K562 (cell line): ENCODE measurements around the gene MT1M. TPM values are rescaled to one million over a fixed set of nuclear protein-coding genes. Genes with fewer than 3 reads are reported as not detected.

Source experiments
- ATAC-seq: fragments of 200-7000 bp; cut with Tn5 transposase; 3 replicates; pipeline ENCODE4 v1.9.1; 2020; ENCODE audit warnings: moderate library complexity
- BruUV-seq: library from RNA; stranded (reverse); fragments of 400-500 nt; replicated peaks from 2 replicates; lab custom pipeline; 2021; lab: Mats Ljungman, UMichigan
- CTCF ChIA-PET: fragments of 300-600 bp; formaldehyde crosslinking; extraction: SDS; loops from one replicate; lab custom pipeline; 2021; ENCODE audit warnings: low intra/inter-chr PET ratio; lab: Yijun Ruan, JAX
- POLR2A ChIA-PET: fragments of 300-600, 350-650 bp; sonication (Branson Sonifier 250); formaldehyde crosslinking; extraction: SDS; loops from one replicate; lab custom pipeline; 2021; ENCODE audit warnings: antibody characterized with exemption, inconsistent platforms; lab: Yijun Ruan, JAX
- DNase-seq, 4 experiments: peaks; one replicate each; pipeline versions ENCODE4 v3.0.0 to v3.0.0-alpha.2; 2011 to 2018; ENCODE audit warnings: low spot score in 3 of 4, mixed read lengths in 3 of 4; ENCODE audit errors: extremely low read depth in 1 of 4
- FAIRE-seq: peaks from 2 replicates; lab custom pipeline; 2011; peaks lifted over from hg19 to GRCh38; lab: Jason Lieb, UNC
- H2AFZ ChIP-seq: 2 replicates; pipeline ENCODE4 v1.6.0; 2011; ENCODE audit warnings: low read depth, low read length, control low read depth, inconsistent platforms
- H3K27ac ChIP-seq: fragments of 200-600 bp; 3 replicates; pipeline ENCODE4 v1.8.0; 2011; ENCODE audit warnings: low read depth, mild to moderate bottlenecking, control low read depth, inconsistent platforms, low read length, moderate library complexity, mixed read lengths; ENCODE audit errors: extremely low read depth
- H3K27me3 ChIP-seq, 2 experiments: fragments of 300-600 bp in 1 of 2; 2 replicates in 1 of 2; 3 replicates in 1 of 2; pipeline versions ENCODE4 v1.6.0 to v1.8.0; 2011; ENCODE audit warnings: inconsistent platforms in 2 of 2, low read length in 2 of 2, mild to moderate bottlenecking in 1 of 2, mixed read lengths in 1 of 2, moderate library complexity in 1 of 2; ENCODE audit not compliant: control insufficient read depth in 2 of 2, insufficient read depth in 2 of 2
- H3K36me3 ChIP-seq: fragments of 300-600 bp; 3 replicates; pipeline ENCODE4 v1.8.0; 2011; ENCODE audit warnings: mild to moderate bottlenecking, low read length, inconsistent platforms; ENCODE audit not compliant: control insufficient read depth, insufficient read depth
- H3K4me1 ChIP-seq, 2 experiments: fragments of 200-600 bp in 1 of 2; replicated peaks in 1 of 2; 2 replicates in 1 of 2; 3 replicates in 1 of 2; pipeline versions ENCODE4 v1.5.1 to v1.8.0; 2011; ENCODE audit warnings: inconsistent platforms in 2 of 2, low read length in 2 of 2, mild to moderate bottlenecking in 1 of 2, mixed read lengths in 1 of 2, moderate library complexity in 1 of 2; ENCODE audit not compliant: control insufficient read depth in 2 of 2, insufficient read depth in 2 of 2
- H3K4me2 ChIP-seq: 2 replicates; pipeline ENCODE4 v1.6.1; 2011; ENCODE audit warnings: low read length, control low read depth, inconsistent platforms, mixed read lengths; ENCODE audit not compliant: insufficient read depth
- H3K4me3 ChIP-seq: fragments of 200-600 bp; sonication (generic), shearing (Covaris generic); 2 replicates; pipeline ENCODE4 v1.5.1; 2016; ENCODE audit warnings: control low read depth, inconsistent platforms
- H3K79me2 ChIP-seq: fragments of 200-600 bp; 3 replicates; pipeline ENCODE4 v1.8.0; 2011; ENCODE audit warnings: low read length, inconsistent platforms; ENCODE audit not compliant: control insufficient read depth, insufficient read depth
- H3K9ac ChIP-seq, 2 experiments: 2 replicates each; pipeline versions ENCODE4 v1.6.0 to v1.6.1; 2011; ENCODE audit warnings: low read depth in 2 of 2, low read length in 2 of 2, control low read depth in 1 of 2, inconsistent platforms in 1 of 2, mild to moderate bottlenecking in 1 of 2, mixed read lengths in 1 of 2; ENCODE audit not compliant: insufficient read depth in 1 of 2
- H3K9me1 ChIP-seq: one replicate; pipeline ENCODE4 v1.6.0; 2011; ENCODE audit warnings: inconsistent platforms, mild to moderate bottlenecking, low read length, moderate library complexity; ENCODE audit not compliant: control insufficient read depth, insufficient read depth
- H3K9me3 ChIP-seq: replicated peaks from 2 replicates; pipeline ENCODE4 v1.5.1; 2011; ENCODE audit warnings: low read depth, low read length, inconsistent platforms; ENCODE audit not compliant: control insufficient read depth, insufficient read depth
- H4K20me1 ChIP-seq: replicated peaks from 2 replicates; pipeline ENCODE4 v1.6.1; 2011; ENCODE audit warnings: low read length, inconsistent platforms, mixed read lengths; ENCODE audit not compliant: control insufficient read depth, insufficient read depth
- ADNP ChIP-seq: fragments of 200-800 bp; sonication (Bioruptor generic); IDR thresholded peaks from 2 replicates; pipeline ENCODE4 v1.6.1; 2016; ENCODE audit warnings: missing genetic modification characterization, missing compliant biosample characterization
- KDM2B ChIP-seq: fragments of 250-450 bp; sonication (Bioruptor Pico); IDR thresholded peaks from 2 replicates; pipeline ENCODE4 v1.8.0; 2021; ENCODE audit warnings: mild to moderate bottlenecking, moderate library complexity
- MAFG ChIP-seq: fragments of 450-650 bp; conservative IDR thresholded peaks from 2 replicates; pipeline ENCODE4 v1.6.1; 2016; ENCODE audit warnings: missing genetic modification characterization, missing compliant biosample characterization
- MYNN ChIP-seq, 2 experiments: sonication (generic); formaldehyde crosslinking in 1 of 2; IDR thresholded peaks; 2 replicates each; pipeline versions ENCODE4 v1.5.0 to v1.6.1; 2016 to 2020; ENCODE audit warnings: antibody characterized with exemption in 1 of 2, missing genetic modification reagents in 1 of 2
- NEUROD1 ChIP-seq: fragments of 150-350 bp; IDR thresholded peaks from 2 replicates; pipeline ENCODE4 v1.6.1; 2014; ENCODE audit warnings: borderline replicate concordance, low read length, low read depth; ENCODE audit not compliant: partially characterized antibody
- NFRKB ChIP-seq: fragments of 450-650 bp; IDR thresholded peaks from 2 replicates; pipeline ENCODE4 v1.6.1; 2016; ENCODE audit warnings: low read depth
- RFX7 ChIP-seq: fragments of 250-450 bp; sonication (Bioruptor Pico); IDR thresholded peaks from 2 replicates; pipeline ENCODE4 v1.5.1; 2021; ENCODE audit warnings: mild to moderate bottlenecking
- ZNF175 ChIP-seq: fragments of 200-800 bp; sonication (Bioruptor generic); IDR thresholded peaks from 2 replicates; pipeline ENCODE4 v1.6.1; 2016; ENCODE audit warnings: low read depth, mild to moderate bottlenecking, missing genetic modification characterization, missing compliant biosample characterization
- WGBS: fragments of 100-300 bp; shearing (Covaris generic); methylation state at CpG from one replicate; pipeline ENCODE4 v1.1.6; 2016; ENCODE audit warnings: low coverage, mixed read lengths; ENCODE audit not compliant: insufficient coverage; ENCODE audit errors: missing lambda C conversion rate; 5-methylcytosine and 5-hydroxymethylcytosine counted together
- in situ Hi-C: fragments of 300-500 bp; cut with MboI; formaldehyde crosslinking; loops from 4 replicates; pipeline ENCODE4 v1.15.0; 2018; ENCODE audit warnings: inconsistent platforms, mixed read lengths
- intact Hi-C: fragments of 100-400 bp; cut with micrococcal nuclease; formaldehyde crosslinking; loops from 2 replicates; pipeline ENCODE4 v1.14.2; 2022
- polyA plus RNA-seq, 8 experiments: library from polyadenylated mRNA; depleted of rRNA in 4 of 8; stranded (reverse) in 5 of 8; unstranded in 3 of 8; fragments of >200 nt; fragmentation: Nextera tagmentation in 2 of 8; fragmentation: Illumina TruSeq in 1 of 8; extraction: Ambion mirVana in 2 of 8; extraction: Trizol in 1 of 8; gene quantifications; 2 replicates each; pipeline versions ENCODE4 v1.2.1 to v1.2.3, GENCODE V29; 2011 to 2014; ENCODE audit warnings: inconsistent platforms in 1 of 8, missing spikeins in 1 of 8
- total RNA-seq, 7 experiments: library from RNA; depleted of rRNA in 6 of 7; stranded (reverse); fragments of >200 nt in 6 of 7; fragmentation: Illumina TruSeq in 2 of 7; extraction: Trizol in 2 of 7; gene quantifications; 2 replicates each; pipeline versions ENCODE4 v1.2.1 to v1.2.3, GENCODE V29; 2011 to 2021; ENCODE audit warnings: low replicate concordance in 1 of 7
- TF ChIP-seq, protein P1 (sequence below), 2 experiments: fragments of 450-650 bp in 1 of 2; sonication (generic) in 1 of 2; formaldehyde crosslinking; conservative IDR thresholded peaks; 2 replicates each; pipeline versions ENCODE4 v1.4.0 to v1.8.1; 2020 to 2022; ENCODE audit warnings: mild to moderate bottlenecking in 1 of 2, missing genetic modification reagents in 1 of 2

MT1M gene
- total and polyA plus RNA-seq, 9 of the 15 experiments (the other 6 are each of a cell fraction or from before 2014, with no cell fraction given): not detected

DNA sequence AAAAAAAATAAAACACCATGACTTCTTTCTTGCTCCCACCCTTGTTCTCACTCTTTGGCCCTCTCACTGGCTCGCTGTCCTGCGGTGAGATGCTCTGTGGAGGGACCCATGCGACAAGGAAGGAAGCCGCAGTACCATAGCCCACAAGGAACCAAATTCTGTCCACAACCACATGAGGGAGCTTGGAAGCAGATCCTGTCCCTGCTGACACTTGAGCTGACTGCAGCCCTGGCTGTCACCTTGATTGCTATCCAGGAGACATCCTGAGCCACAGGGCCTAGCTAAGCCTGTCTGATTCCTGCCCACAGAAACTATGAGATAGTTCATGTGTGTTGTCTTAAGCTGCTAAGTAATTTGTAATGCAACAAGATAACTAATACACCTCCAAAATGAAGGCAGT is 28.9 kb upstream of the MT1M start (continued):
- TF ChIP-seq ZNF175: no peak
- TF ChIP-seq MYNN (IDR thresholded peaks at IDR 0.05): no peak
- no peak for TF ChIP-seq MYNN (CRISPR knock-in tag; IDR thresholded peaks at IDR 0.05)
- TF ChIP-seq, all 486 proteins: peak for 11

DNA sequence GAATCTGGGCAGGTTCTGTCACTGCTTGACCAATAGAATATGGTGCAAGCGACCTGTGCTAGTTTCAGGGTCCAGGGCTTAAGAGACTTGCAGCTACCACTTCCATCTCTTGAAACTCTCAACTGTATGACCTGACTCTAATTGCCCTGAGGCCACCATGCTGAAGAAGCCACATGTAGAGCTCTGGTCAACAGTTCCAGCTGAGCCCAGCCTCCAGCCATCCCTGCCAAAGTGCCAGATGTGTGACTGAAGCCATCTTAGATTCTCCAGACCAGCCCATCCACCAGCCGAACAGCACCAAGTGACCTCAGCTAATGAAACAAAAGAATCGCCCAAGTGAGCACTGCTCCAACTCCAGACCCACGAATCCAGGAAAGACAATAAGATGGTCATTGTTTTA is 27.5 kb upstream of the MT1M start:
- ATAC-seq: no peak
- peaks cover 3 to 11% of the 10 kb centered on the region in 2 experiments; a peak in 2 of 5 replicates for H3K27me3 ChIP-seq
- H3K4me3 ChIP-seq: no peak overlapping the region
- H3K27ac ChIP-seq: no peak overlapping the region
- no peak overlapping the region for H3K4me2 ChIP-seq
- WGBS: 15% methylated on average over 4 of the region's 4 CpGs
- in situ Hi-C loops: no loop called here
- no peaks in the 10 kb centered on the region for H4K20me1 ChIP-seq
- ChIA-PET POLR2A (interaction anchor here (0.5 to 0.6 kb wide), 2 partner anchors 113 to 327 kb away, joined by 3 read pairs; partner anchors contain the start of gene HERPUD1), CTCF (no interaction called here)
- no peak for TF ChIP-seq KDM2B (CRISPR knock-in tag)
- TF ChIP-seq RFX7 (CRISPR knock-in tag): no peak
- TF ChIP-seq NFRKB: no peak
- TF ChIP-seq NEUROD1: no peak
- TF ChIP-seq, protein P1, sequence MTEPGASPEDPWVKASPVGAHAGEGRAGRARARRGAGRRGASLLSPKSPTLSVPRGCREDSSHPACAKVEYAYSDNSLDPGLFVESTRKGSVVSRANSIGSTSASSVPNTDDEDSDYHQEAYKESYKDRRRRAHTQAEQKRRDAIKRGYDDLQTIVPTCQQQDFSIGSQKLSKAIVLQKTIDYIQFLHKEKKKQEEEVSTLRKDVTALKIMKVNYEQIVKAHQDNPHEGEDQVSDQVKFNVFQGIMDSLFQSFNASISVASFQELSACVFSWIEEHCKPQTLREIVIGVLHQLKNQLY (CRISPR knock-in tag; conservative IDR thresholded peaks at IDR 0.05): no peak
- no peak for TF ChIP-seq ADNP (tag)
- TF ChIP-seq MAFG: no peak
- H3K9ac ChIP-seq: no peak overlapping the region
- H3K79me2 ChIP-seq: no peaks in the 10 kb centered on the region
- DNase-seq: no peak
- FAIRE-seq: no peak
- no peaks in the 10 kb centered on the region for H3K36me3 ChIP-seq
- H2AFZ ChIP-seq: no peak overlapping the region
- intact Hi-C loops: no loop called here
- H3K9me3 ChIP-seq: no peaks in the 10 kb centered on the region
- no peaks in the 10 kb centered on the region for H3K9me1 ChIP-seq
- BruUV-seq: no TSS peak
- H3K4me1 ChIP-seq: peaks cover 23% of the 10 kb centered on the region in 2 experiments
